GM12878 (cell line): Measurements from ENCODE around the gene CHST2.

Experiments used
- ATF3 ChIP-seq: IDR thresholded peaks from 2 replicates; pipeline ENCODE4 v1.6.1; 2011; ENCODE audit warnings: low read depth, mild to moderate bottlenecking, low read length, moderate library complexity, borderline replicate concordance; ENCODE audit errors: extremely low read depth
- CTCF ChIP-seq, 3 experiments: IDR thresholded peaks in 2 of 3; conservative IDR thresholded peaks in 1 of 3; 2 replicates each; pipeline ENCODE4 v1.5.1; 2011; ENCODE audit warnings: low read depth in 3 of 3, low read length in 3 of 3, mild to moderate bottlenecking in 3 of 3, control low read depth in 2 of 3, moderate library complexity in 2 of 3, inconsistent platforms in 1 of 3, mixed read lengths in 1 of 3; ENCODE audit not compliant: control insufficient read depth in 2 of 3, insufficient read depth in 1 of 3; ENCODE audit errors: extremely low read depth in 1 of 3
- E2F4 ChIP-seq: IDR thresholded peaks from 2 replicates; pipeline ENCODE4 v1.6.1; 2012; ENCODE audit warnings: low read depth, low read length, improper control_type of control experiment
- FOXM1 ChIP-seq: IDR thresholded peaks from 2 replicates; pipeline ENCODE4 v1.6.1; 2012; ENCODE audit warnings: low read depth, mild to moderate bottlenecking, inconsistent platforms, low read length, moderate library complexity
- MAX ChIP-seq: IDR thresholded peaks from 2 replicates; pipeline ENCODE4 v1.6.1; 2012; ENCODE audit warnings: low read depth, low read length, improper control_type of control experiment
- PAX5 ChIP-seq: IDR thresholded peaks from 2 replicates; pipeline ENCODE4 v1.6.1; 2011; ENCODE audit warnings: low read depth, low read length, borderline replicate concordance
- POLR2A ChIP-seq: IDR thresholded peaks from 2 replicates; pipeline ENCODE4 v1.6.1; 2011; ENCODE audit warnings: low read depth, mild to moderate bottlenecking, low read length
- POLR2AphosphoS2 ChIP-seq: IDR thresholded peaks from 2 replicates; pipeline ENCODE4 v1.6.1; 2011; ENCODE audit warnings: low read depth, mild to moderate bottlenecking, low read length, improper control_type of control experiment, moderate library complexity
- POLR2AphosphoS5 ChIP-seq: IDR thresholded peaks from 2 replicates; pipeline ENCODE4 v1.6.1; 2011; ENCODE audit warnings: mild to moderate bottlenecking, low read length, inconsistent platforms
- RUNX3 ChIP-seq: IDR thresholded peaks from 2 replicates; pipeline ENCODE4 v1.6.1; 2012; ENCODE audit warnings: low read length, inconsistent platforms
- YY1 ChIP-seq: IDR thresholded peaks from 2 replicates; pipeline ENCODE4 v1.6.1; 2011; ENCODE audit warnings: low read depth, mild to moderate bottlenecking, low read length
- ZNF384 ChIP-seq: IDR thresholded peaks from 2 replicates; pipeline ENCODE4 v1.6.1; 2012; ENCODE audit warnings: low read depth, mild to moderate bottlenecking, low read length, improper control_type of control experiment, borderline replicate concordance

GRCh38 chr3:143088835-143089234 is 30.7 kb upstream of the CHST2 start:
- TF ChIP-seq POLR2AphosphoS2 (no peak), MAX (no peak), ZNF384 (no peak), YY1 (no peak), CTCF (IDR thresholded peaks at IDR 0.05 in 2 of 3, conservative IDR thresholded peaks at IDR 0.05 in 1 of 3; ENCODE audit: control insufficient read depth in 2 of 3, extremely low read depth in 1 of 3, insufficient read depth in 1 of 3, low read depth in 3 of 3, low read length in 3 of 3) (no peak), POLR2A (no peak), FOXM1 (no peak), RUNX3 (no peak), POLR2AphosphoS5 (no peak), PAX5 (no peak), ATF3 (no peak), E2F4 (no peak)
